GM23338 (cell line): ENCODE measurements around the gene PXDN. TPM values are rescaled to one million over a fixed set of nuclear protein-coding genes. Genes with fewer than 3 reads are reported as not detected.

Experiments
- ATAC-seq: fragments of 200-7000 bp; cut with Tn5 transposase; 3 replicates; pipeline ENCODE4 v1.9.1; 2020
- DNase-seq: peaks from one replicate; pipeline ENCODE4 v3.0.0-alpha.2; 2015; ENCODE audit warnings: low spot score
- H2AFZ ChIP-seq: fragments of 200-600 bp; sonication (generic); 2 replicates; pipeline ENCODE4 v1.8.0; 2016; ENCODE audit warnings: antibody characterized with exemption, mild to moderate bottlenecking, moderate library complexity
- H3F3A ChIP-seq: fragments of 200-600 bp; sonication (generic); replicated peaks from 2 replicates; pipeline ENCODE4 v1.8.0; 2017; ENCODE audit warnings: antibody characterized with exemption, mixed run types, low read depth
- H3K27ac ChIP-seq: fragments of 200-600 bp; sonication (generic); 2 replicates; pipeline ENCODE4 v1.6.1; 2016; ENCODE audit warnings: low read depth
- H3K27me3 ChIP-seq: fragments of 200-600 bp; sonication (generic); 2 replicates; pipeline ENCODE4 v1.8.0; 2016; ENCODE audit warnings: mild to moderate bottlenecking, mixed run types, moderate library complexity; ENCODE audit not compliant: insufficient read depth
- H3K36me3 ChIP-seq: fragments of 200-600 bp; sonication (generic); 2 replicates; pipeline ENCODE4 v1.8.0; 2016; ENCODE audit warnings: mild to moderate bottlenecking; ENCODE audit not compliant: insufficient read depth
- H3K4me1 ChIP-seq: fragments of 200-600 bp; sonication (generic); 2 replicates; pipeline ENCODE4 v1.8.0; 2016; ENCODE audit warnings: mild to moderate bottlenecking, moderate library complexity; ENCODE audit not compliant: insufficient read depth
- H3K4me2 ChIP-seq: fragments of 200-600 bp; sonication (generic); 2 replicates; pipeline ENCODE4 v1.7.1; 2017; ENCODE audit warnings: mixed run types
- H3K4me3 ChIP-seq: fragments of 200-600 bp; sonication (generic); 2 replicates; pipeline ENCODE4 v1.6.1; 2016; ENCODE audit warnings: mixed run types
- H3K79me2 ChIP-seq: fragments of 200-600 bp; sonication (generic); replicated peaks from 2 replicates; pipeline ENCODE4 v1.8.0; 2017; ENCODE audit warnings: mild to moderate bottlenecking; ENCODE audit not compliant: insufficient read depth
- H3K9me2 ChIP-seq: fragments of 200-600 bp; sonication (generic); 2 replicates; pipeline ENCODE4 v1.8.0; 2017; ENCODE audit not compliant: insufficient read depth
- H4K20me1 ChIP-seq: fragments of 200-600 bp; sonication (generic); replicated peaks from 2 replicates; pipeline ENCODE4 v1.8.0; 2017; ENCODE audit warnings: mild to moderate bottlenecking; ENCODE audit not compliant: insufficient read depth
- H3K27ac Mint-ChIP-seq: 2 replicates; pipeline ENCODE4 v1.8.0; 2020; ENCODE audit warnings: inconsistent platforms, mild to moderate bottlenecking, moderate library complexity, mixed read lengths
- H3K27me3 Mint-ChIP-seq: 3 replicates; pipeline ENCODE4 v1.8.0; 2022; ENCODE audit warnings: low read depth, mild to moderate bottlenecking, moderate library complexity, mixed read lengths, inconsistent platforms; ENCODE audit not compliant: insufficient read depth, poor library complexity
- H3K36me3 Mint-ChIP-seq: 3 replicates; pipeline ENCODE4 v1.8.0; 2021; ENCODE audit warnings: low read depth, mild to moderate bottlenecking, inconsistent platforms, moderate library complexity, mixed read lengths
- H3K4me1 Mint-ChIP-seq: 3 replicates; pipeline ENCODE4 v1.8.0; 2020; ENCODE audit warnings: mild to moderate bottlenecking, inconsistent platforms, mixed read lengths
- H3K4me3 Mint-ChIP-seq: 3 replicates; pipeline ENCODE4 v1.8.0; 2021; ENCODE audit warnings: moderate library complexity, mild to moderate bottlenecking, inconsistent platforms, mixed read lengths
- H3K9me3 Mint-ChIP-seq: 3 replicates; pipeline ENCODE4 v1.8.0; 2020; ENCODE audit warnings: moderate library complexity, mild to moderate bottlenecking, inconsistent platforms, mixed read lengths
- CREB1 ChIP-seq: fragments of 250-450 bp; sonication (Bioruptor Pico); IDR thresholded peaks from 2 replicates; pipeline ENCODE4 v1.5.0; 2020; ENCODE audit warnings: low read depth, mild to moderate bottlenecking, moderate library complexity
- CTCF ChIP-seq, 2 experiments: fragments of 200-600 bp in 1 of 2; sonication (generic) in 1 of 2; conservative IDR thresholded peaks; 2 replicates each; pipeline versions ENCODE4 v1.5.1 to v1.6.1; 2016 to 2017; ENCODE audit warnings: antibody characterized with exemption in 2 of 2, low read depth in 2 of 2, mild to moderate bottlenecking in 2 of 2, moderate library complexity in 1 of 2
- ETS1 ChIP-seq: IDR thresholded peaks from 2 replicates; pipeline ENCODE4 v1.6.1; 2016; ENCODE audit warnings: antibody characterized with exemption
- EZH2 ChIP-seq: fragments of 200-600 bp; sonication (generic); IDR thresholded peaks from one replicate; pipeline ENCODE4 v1.8.0; 2017; ENCODE audit warnings: antibody characterized with exemption, mild to moderate bottlenecking, low read depth; ENCODE audit not compliant: unreplicated experiment
- EZH2phosphoT487 ChIP-seq: fragments of 200-600 bp; sonication (generic); IDR thresholded peaks from one replicate; pipeline ENCODE4 v1.8.1; 2018; ENCODE audit warnings: antibody characterized with exemption; ENCODE audit not compliant: unreplicated experiment
- JUNB ChIP-seq: IDR thresholded peaks from one replicate; pipeline ENCODE4 v1.6.1; 2016; ENCODE audit warnings: antibody characterized with exemption; ENCODE audit not compliant: unreplicated experiment
- NANOG ChIP-seq: IDR thresholded peaks from 2 replicates; pipeline ENCODE4 v1.6.1; 2016; ENCODE audit warnings: antibody characterized with exemption, borderline replicate concordance
- POLR2AphosphoS5 ChIP-seq: IDR thresholded peaks from 2 replicates; pipeline ENCODE4 v1.6.1; 2016; ENCODE audit warnings: antibody characterized with exemption, low read depth
- REST ChIP-seq: IDR thresholded peaks from one replicate; pipeline ENCODE4 v1.6.1; 2018; ENCODE audit warnings: antibody characterized with exemption; ENCODE audit not compliant: unreplicated experiment
- STAT1 ChIP-seq: IDR thresholded peaks from one replicate; pipeline ENCODE4 v1.6.1; 2016; ENCODE audit warnings: antibody characterized with exemption; ENCODE audit not compliant: unreplicated experiment
- ZNF114 ChIP-seq: fragments of 250-450 bp; sonication (Bioruptor Pico); IDR thresholded peaks from 2 replicates; pipeline ENCODE4 v1.5.0; 2020; ENCODE audit warnings: mild to moderate bottlenecking, moderate library complexity
- ZNF331 ChIP-seq: fragments of 250-450 bp; sonication (Bioruptor Pico); IDR thresholded peaks from 2 replicates; pipeline ENCODE4 v1.5.0; 2020; ENCODE audit warnings: low read depth, mild to moderate bottlenecking, moderate library complexity
- polyA plus RNA-seq: library from polyadenylated mRNA; unstranded; fragments of >200 nt; fragmentation: Nextera tagmentation; extraction: Ambion mirVana; gene quantifications from 2 replicates; pipeline ENCODE4 v1.2.1, GENCODE V29; 2016
- total RNA-seq: library from RNA; depleted of rRNA; stranded (reverse); fragments of >200 nt; shearing (Covaris generic); gene quantifications from 2 replicates; pipeline ENCODE4 v1.2.3, GENCODE V29; 2014
- TF ChIP-seq, protein P1 (sequence below): fragments of 250-450 bp; sonication (Bioruptor Pico); IDR thresholded peaks from 2 replicates; pipeline ENCODE4 v1.5.0; 2020; ENCODE audit warnings: mild to moderate bottlenecking, moderate library complexity

The PXDN gene
- total and polyA plus RNA-seq, 2 experiments from 2014 or later, result 42.2 to 225 TPM

GRCh38 chr2:1772471-1773267, 28.4 kb upstream of the PXDN start:
- Histone ChIP-seq H3F3A (no peaks in the 10 kb centered on the region), H3K9me2 (no peaks in the 10 kb centered on the region), H3K36me3 (no peaks in the 10 kb centered on the region), H3K27ac (no peak overlapping the region), H3K27me3 (no peaks in the 10 kb centered on the region), H3K4me3 (no peak overlapping the region), H4K20me1 (no peaks in the 10 kb centered on the region), H3K4me2 (no peak overlapping the region), H3K4me1 (peaks cover 10% of the 10 kb centered on the region), H2AFZ (peak overlapping the region; percentile 32; the same call in 1 of the 2 replicates), H3K79me2 (no peaks in the 10 kb centered on the region)
- no peak overlapping the region for H3K27ac Mint-ChIP-seq
- H3K4me3 Mint-ChIP-seq, result no peak overlapping the region
- peaks cover 2% of the 10 kb centered on the region for H3K27me3 Mint-ChIP-seq
- H3K36me3 Mint-ChIP-seq, result no peaks in the 10 kb centered on the region
- H3K4me1 Mint-ChIP-seq, result peaks cover 29% of the 10 kb centered on the region
- H3K9me3 Mint-ChIP-seq, result no peaks in the 10 kb centered on the region
- ATAC-seq (no peak), DNase-seq (no peak)
- TF ChIP-seq EZH2 (no peak), CREB1 (CRISPR knock-in tag) (no peak), JUNB (no peak), POLR2AphosphoS5 (no peak), REST (no peak), ZNF331 (no peak), EZH2phosphoT487 (no peak), NANOG (no peak), ZNF114 (CRISPR knock-in tag) (no peak), CTCF (conservative IDR thresholded peaks at IDR 0.05; ENCODE audit: low read depth in 2 of 2) (no peak), STAT1 (no peak), ETS1 (no peak)
- TF ChIP-seq, protein P1, sequence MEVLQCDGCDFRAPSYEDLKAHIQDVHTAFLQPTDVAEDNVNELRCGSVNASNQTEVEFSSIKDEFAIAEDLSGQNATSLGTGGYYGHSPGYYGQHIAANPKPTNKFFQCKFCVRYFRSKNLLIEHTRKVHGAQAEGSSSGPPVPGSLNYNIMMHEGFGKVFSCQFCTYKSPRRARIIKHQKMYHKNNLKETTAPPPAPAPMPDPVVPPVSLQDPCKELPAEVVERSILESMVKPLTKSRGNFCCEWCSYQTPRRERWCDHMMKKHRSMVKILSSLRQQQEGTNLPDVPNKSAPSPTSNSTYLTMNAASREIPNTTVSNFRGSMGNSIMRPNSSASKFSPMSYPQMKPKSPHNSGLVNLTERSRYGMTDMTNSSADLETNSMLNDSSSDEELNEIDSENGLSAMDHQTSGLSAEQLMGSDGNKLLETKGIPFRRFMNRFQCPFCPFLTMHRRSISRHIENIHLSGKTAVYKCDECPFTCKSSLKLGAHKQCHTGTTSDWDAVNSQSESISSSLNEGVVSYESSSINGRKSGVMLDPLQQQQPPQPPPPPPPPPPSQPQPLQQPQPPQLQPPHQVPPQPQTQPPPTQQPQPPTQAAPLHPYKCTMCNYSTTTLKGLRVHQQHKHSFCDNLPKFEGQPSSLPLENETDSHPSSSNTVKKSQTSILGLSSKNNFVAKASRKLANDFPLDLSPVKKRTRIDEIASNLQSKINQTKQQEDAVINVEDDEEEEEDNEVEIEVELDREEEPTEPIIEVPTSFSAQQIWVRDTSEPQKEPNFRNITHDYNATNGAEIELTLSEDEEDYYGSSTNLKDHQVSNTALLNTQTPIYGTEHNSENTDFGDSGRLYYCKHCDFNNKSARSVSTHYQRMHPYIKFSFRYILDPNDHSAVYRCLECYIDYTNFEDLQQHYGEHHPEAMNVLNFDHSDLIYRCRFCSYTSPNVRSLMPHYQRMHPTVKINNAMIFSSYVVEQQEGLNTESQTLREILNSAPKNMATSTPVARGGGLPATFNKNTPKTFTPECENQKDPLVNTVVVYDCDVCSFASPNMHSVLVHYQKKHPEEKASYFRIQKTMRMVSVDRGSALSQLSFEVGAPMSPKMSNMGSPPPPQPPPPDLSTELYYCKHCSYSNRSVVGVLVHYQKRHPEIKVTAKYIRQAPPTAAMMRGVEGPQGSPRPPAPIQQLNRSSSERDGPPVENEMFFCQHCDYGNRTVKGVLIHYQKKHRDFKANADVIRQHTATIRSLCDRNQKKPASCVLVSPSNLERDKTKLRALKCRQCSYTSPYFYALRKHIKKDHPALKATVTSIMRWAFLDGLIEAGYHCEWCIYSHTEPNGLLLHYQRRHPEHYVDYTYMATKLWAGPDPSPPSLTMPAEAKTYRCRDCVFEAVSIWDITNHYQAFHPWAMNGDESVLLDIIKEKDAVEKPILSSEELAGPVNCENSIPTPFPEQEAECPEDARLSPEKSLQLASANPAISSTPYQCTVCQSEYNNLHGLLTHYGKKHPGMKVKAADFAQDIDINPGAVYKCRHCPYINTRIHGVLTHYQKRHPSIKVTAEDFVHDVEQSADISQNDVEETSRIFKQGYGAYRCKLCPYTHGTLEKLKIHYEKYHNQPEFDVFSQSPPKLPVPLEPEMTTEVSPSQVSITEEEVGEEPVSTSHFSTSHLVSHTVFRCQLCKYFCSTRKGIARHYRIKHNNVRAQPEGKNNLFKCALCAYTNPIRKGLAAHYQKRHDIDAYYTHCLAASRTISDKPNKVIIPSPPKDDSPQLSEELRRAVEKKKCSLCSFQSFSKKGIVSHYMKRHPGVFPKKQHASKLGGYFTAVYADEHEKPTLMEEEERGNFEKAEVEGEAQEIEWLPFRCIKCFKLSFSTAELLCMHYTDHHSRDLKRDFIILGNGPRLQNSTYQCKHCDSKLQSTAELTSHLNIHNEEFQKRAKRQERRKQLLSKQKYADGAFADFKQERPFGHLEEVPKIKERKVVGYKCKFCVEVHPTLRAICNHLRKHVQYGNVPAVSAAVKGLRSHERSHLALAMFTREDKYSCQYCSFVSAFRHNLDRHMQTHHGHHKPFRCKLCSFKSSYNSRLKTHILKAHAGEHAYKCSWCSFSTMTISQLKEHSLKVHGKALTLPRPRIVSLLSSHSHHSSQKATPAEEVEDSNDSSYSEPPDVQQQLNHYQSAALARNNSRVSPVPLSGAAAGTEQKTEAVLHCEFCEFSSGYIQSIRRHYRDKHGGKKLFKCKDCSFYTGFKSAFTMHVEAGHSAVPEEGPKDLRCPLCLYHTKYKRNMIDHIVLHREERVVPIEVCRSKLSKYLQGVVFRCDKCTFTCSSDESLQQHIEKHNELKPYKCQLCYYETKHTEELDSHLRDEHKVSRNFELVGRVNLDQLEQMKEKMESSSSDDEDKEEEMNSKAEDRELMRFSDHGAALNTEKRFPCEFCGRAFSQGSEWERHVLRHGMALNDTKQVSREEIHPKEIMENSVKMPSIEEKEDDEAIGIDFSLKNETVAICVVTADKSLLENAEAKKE (CRISPR knock-in tag), result no peak
